ENCODE results near the gene PSME2.

DNA sequence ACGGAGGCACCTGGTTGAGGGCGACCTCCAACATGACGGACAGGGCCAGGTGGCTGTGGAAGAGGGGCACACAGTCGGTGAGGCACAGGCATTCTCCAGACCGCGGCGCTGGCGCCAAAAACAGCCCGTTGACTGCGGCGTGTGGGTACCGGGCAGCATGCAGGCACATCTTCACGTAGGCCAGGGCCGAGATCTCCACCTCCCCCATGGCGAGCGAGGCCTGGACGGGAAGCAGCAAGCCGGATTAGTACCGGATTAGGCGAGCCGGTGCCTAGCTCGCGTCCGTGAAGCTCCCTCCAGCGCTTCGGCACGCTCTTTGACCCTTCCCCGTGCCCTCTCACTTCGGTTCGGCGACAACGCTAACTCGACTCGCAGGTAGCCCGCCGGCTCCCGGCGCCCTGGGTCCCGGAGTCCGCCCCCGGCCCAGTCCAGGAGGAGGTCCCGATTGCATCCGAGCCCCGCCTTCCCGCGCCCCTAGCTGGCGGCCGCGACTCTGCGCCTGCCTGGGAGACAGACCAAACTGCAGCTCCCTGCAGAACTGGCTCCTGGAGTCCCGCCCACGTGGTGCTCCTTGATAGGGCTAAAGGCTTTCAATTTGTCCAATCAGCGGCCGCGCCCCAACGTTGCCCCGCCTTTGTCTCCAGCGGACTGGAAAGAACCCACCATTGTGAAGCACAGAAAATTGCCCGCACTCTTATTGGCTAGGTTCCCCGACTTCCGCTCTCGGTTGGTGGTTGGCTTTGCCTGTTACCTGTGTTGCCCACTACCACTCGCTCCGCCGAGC is 5.1 kb downstream of the PSME2 start, which contains the start of gene EMC9:
- no peak for TF ChIP-seq ZNF274 (IDR thresholded peaks at IDR 0.05; ENCODE audit: insufficient read depth, insufficient read length)
- no peak for TF ChIP-seq RCOR1 (conservative IDR thresholded peaks at IDR 0.05; ENCODE audit: low read depth, low read length)
- peak; percentile 94 for TF ChIP-seq SP1 (IDR thresholded peaks at IDR 0.05; ENCODE audit: low read depth, low read length)
- peak; percentile 40 for TF ChIP-seq YY1 (IDR thresholded peaks at IDR 0.05; ENCODE audit: low read depth, low read length)
- TF ChIP-seq PBX3 (IDR thresholded peaks at IDR 0.05; ENCODE audit: insufficient replicate concordance, low read depth, low read length): peak; percentile 72
- peak in 1 of 2 experiments; percentile 58; a peak in 2 of 4 replicates for TF ChIP-seq EP300 (IDR thresholded peaks at IDR 0.05; ENCODE audit: borderline replicate concordance in 1 of 2, control insufficient read depth in 1 of 2, low read depth in 2 of 2, low read length in 2 of 2)
- TF ChIP-seq CUX1 (IDR thresholded peaks at IDR 0.05; ENCODE audit: insufficient replicate concordance, low read depth, low read length): peak; percentile 57
- TF ChIP-seq, protein P1, sequence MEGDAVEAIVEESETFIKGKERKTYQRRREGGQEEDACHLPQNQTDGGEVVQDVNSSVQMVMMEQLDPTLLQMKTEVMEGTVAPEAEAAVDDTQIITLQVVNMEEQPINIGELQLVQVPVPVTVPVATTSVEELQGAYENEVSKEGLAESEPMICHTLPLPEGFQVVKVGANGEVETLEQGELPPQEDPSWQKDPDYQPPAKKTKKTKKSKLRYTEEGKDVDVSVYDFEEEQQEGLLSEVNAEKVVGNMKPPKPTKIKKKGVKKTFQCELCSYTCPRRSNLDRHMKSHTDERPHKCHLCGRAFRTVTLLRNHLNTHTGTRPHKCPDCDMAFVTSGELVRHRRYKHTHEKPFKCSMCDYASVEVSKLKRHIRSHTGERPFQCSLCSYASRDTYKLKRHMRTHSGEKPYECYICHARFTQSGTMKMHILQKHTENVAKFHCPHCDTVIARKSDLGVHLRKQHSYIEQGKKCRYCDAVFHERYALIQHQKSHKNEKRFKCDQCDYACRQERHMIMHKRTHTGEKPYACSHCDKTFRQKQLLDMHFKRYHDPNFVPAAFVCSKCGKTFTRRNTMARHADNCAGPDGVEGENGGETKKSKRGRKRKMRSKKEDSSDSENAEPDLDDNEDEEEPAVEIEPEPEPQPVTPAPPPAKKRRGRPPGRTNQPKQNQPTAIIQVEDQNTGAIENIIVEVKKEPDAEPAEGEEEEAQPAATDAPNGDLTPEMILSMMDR (IDR thresholded peaks at IDR 0.05 in 2 of 3, conservative IDR thresholded peaks at IDR 0.05 in 1 of 3; ENCODE audit: control insufficient read depth in 2 of 3, extremely low read depth in 1 of 3, insufficient read depth in 1 of 3, low read depth in 3 of 3, low read length in 3 of 3): peak in 2 of 3 experiments; percentile 27 to 35; a peak in 4 of 6 replicates
- peak; percentile 52 for TF ChIP-seq USF2 (IDR thresholded peaks at IDR 0.05; ENCODE audit: borderline replicate concordance, low read depth, low read length)
- peak; percentile 16 for TF ChIP-seq HCFC1 (IDR thresholded peaks at IDR 0.05; ENCODE audit: low read length)
